ENCODE measurements around the gene GRIPAP1.

GRCh38 chrX:49029876-49030275 is 27.8 kb upstream of the GRIPAP1 start:
- TF ChIP-seq CTCF (IDR thresholded peaks at IDR 0.05; ENCODE audit: insufficient read depth, low read length) (no peak), POLR2AphosphoS5 (IDR thresholded peaks at IDR 0.05; ENCODE audit: low read depth) (no peak), SPI1 (IDR thresholded peaks at IDR 0.05; ENCODE audit: borderline replicate concordance, low read depth) (no peak), REST (IDR thresholded peaks at IDR 0.05; ENCODE audit: insufficient replicate concordance, low read depth) (no peak), GABPA (IDR thresholded peaks at IDR 0.05; ENCODE audit: low read depth) (no peak)
